K562 (cell line): ENCODE data around the gene AIMP2. TPM values are rescaled to one million over a fixed set of nuclear protein-coding genes. Genes with fewer than 3 reads are reported as not detected.

ENCODE experiments used
- BRD4 ChIP-seq: fragments of 200-600 bp; sonication (generic); IDR thresholded peaks from 2 replicates; pipeline ENCODE4 v1.6.1; 2017; ENCODE audit warnings: inconsistent platforms
- CREB1 ChIP-seq, 2 experiments: sonication (generic) in 1 of 2; formaldehyde crosslinking in 1 of 2; IDR thresholded peaks; 2 replicates each; pipeline versions ENCODE4 v1.6.1 to v1.8.0; 2012 to 2022; ENCODE audit warnings: inconsistent platforms in 1 of 2, mild to moderate bottlenecking in 1 of 2, missing genetic modification reagents in 1 of 2, moderate library complexity in 1 of 2
- GATAD2B ChIP-seq: fragments of 450-650 bp; IDR thresholded peaks from 2 replicates; pipeline ENCODE4 v1.6.1; 2017; ENCODE audit warnings: mild to moderate bottlenecking, borderline replicate concordance
- RAD21 ChIP-seq, 2 experiments: fragments of 250-450 bp in 1 of 2; fragments of 450-650 bp in 1 of 2; sonication (Bioruptor Pico) in 1 of 2; formaldehyde crosslinking in 1 of 2; IDR thresholded peaks in 1 of 2; conservative IDR thresholded peaks in 1 of 2; 2 replicates each; pipeline versions ENCODE4 v1.4.0 to v1.8.0; 2020 to 2022; ENCODE audit warnings: mild to moderate bottlenecking in 2 of 2, moderate library complexity in 1 of 2
- SNIP1 ChIP-seq: fragments of 450-650 bp; IDR thresholded peaks from 2 replicates; pipeline ENCODE4 v1.7.1; 2017; ENCODE audit warnings: low read depth, mild to moderate bottlenecking
- ZNF551 ChIP-seq: fragments of 250-450 bp; sonication (Bioruptor Pico); IDR thresholded peaks from 2 replicates; pipeline ENCODE4 v1.5.0; 2021; ENCODE audit warnings: mild to moderate bottlenecking, moderate library complexity
- ZNF830 ChIP-seq: fragments of 250-450 bp; sonication (Bioruptor Pico); IDR thresholded peaks from 2 replicates; pipeline ENCODE4 v1.5.0; 2021; ENCODE audit warnings: mild to moderate bottlenecking
- ZSCAN29 ChIP-seq: fragments of 450-650 bp; IDR thresholded peaks from 2 replicates; pipeline ENCODE4 v1.6.1; 2017
- polyA plus RNA-seq, 8 experiments: library from polyadenylated mRNA; depleted of rRNA in 4 of 8; stranded (reverse) in 5 of 8; unstranded in 3 of 8; fragments of >200 nt; fragmentation: Nextera tagmentation in 2 of 8; fragmentation: Illumina TruSeq in 1 of 8; extraction: Ambion mirVana in 2 of 8; extraction: Trizol in 1 of 8; gene quantifications; 2 replicates each; pipeline versions ENCODE4 v1.2.1 to v1.2.3, GENCODE V29; 2011 to 2014; ENCODE audit warnings: inconsistent platforms in 1 of 8, missing spikeins in 1 of 8
- total RNA-seq, 7 experiments: library from RNA; depleted of rRNA in 6 of 7; stranded (reverse); fragments of >200 nt in 6 of 7; fragmentation: Illumina TruSeq in 2 of 7; extraction: Trizol in 2 of 7; gene quantifications; 2 replicates each; pipeline versions ENCODE4 v1.2.1 to v1.2.3, GENCODE V29; 2011 to 2021; ENCODE audit warnings: low replicate concordance in 1 of 7
- TF ChIP-seq, protein P1 (sequence below): sonication (generic); formaldehyde crosslinking; IDR thresholded peaks from 2 replicates; pipeline ENCODE4 v1.8.0; 2022; ENCODE audit warnings: mild to moderate bottlenecking, low read depth, missing genetic modification reagents
- TF ChIP-seq, protein P2 (sequence below): fragments of 450-650 bp; IDR thresholded peaks from 2 replicates; pipeline ENCODE4 v1.6.1; 2016
- TF ChIP-seq, protein P3 (sequence below): fragments of 250-450 bp; sonication (Bioruptor Pico); IDR thresholded peaks from 2 replicates; pipeline ENCODE4 v1.4.0; 2020; ENCODE audit warnings: mild to moderate bottlenecking, moderate library complexity
- TF ChIP-seq, protein P4 (sequence below), 2 experiments: fragments of 250-450 bp in 1 of 2; fragments of 450-650 bp in 1 of 2; sonication (Bioruptor Pico) in 1 of 2; IDR thresholded peaks; 2 replicates each; pipeline versions ENCODE4 v1.6.1 to v1.8.0; 2016 to 2021; ENCODE audit warnings: mild to moderate bottlenecking in 2 of 2, moderate library complexity in 2 of 2, missing compliant biosample characterization in 1 of 2, missing genetic modification characterization in 1 of 2
- TF ChIP-seq, protein P5 (sequence below): fragments of 450-650 bp; formaldehyde crosslinking; IDR thresholded peaks from 2 replicates; pipeline ENCODE4 v1.4.0; 2022; ENCODE audit warnings: missing genetic modification characterization
- TF ChIP-seq, protein P6 (sequence below): sonication (generic); formaldehyde crosslinking; IDR thresholded peaks from 2 replicates; pipeline ENCODE4 v1.8.0; 2023; ENCODE audit warnings: mild to moderate bottlenecking, missing genetic modification reagents

AIMP2 gene
- total and polyA plus RNA-seq, 9 of the 15 experiments (the other 6 are each of a cell fraction or from before 2014, with no cell fraction given) = 47.5 to 84.9 (median 63.5) TPM

DNA sequence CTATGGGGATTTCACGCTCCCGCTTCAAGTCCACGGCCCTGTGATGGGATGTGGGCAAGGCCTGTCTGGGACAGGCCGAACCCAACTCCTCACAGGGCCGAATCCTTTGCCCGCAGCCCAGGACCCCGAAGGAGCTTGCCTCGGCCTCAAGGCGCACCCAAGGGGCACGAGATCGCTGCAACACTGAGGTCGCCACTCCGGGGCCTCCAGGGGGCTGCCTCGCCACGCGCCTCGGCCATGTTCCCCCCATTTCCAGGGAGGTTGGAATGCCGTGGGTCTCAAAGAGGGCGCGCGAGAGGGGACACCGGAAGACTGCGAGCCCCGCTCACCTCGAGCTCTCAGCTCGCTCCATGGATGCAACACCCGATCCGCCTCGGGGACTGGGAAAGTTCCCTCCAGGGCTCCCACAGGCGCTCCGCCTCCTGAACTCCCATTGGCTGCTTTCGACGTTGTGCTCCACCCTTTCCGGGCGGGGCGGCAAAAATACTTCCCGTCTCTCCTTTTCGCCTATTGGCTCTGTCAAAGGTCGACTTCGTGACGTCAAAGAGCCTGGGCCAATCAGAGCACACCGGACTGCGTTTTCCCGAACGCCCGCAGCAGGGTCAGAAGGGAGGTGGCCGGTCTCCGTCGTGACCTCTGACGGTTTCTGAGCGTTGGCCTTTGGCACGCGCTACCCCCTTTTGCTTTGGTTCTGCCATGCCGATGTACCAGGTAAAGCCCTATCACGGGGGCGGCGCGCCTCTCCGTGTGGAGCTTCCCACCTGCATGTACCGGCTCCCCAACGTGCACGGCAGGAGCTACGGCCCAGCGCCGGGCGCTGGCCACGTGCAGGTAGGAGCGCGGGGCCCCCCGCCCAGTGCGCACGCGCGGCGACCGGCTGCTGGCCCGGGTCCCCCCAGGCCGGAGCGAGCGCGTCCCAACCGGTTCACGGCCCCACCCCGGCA, at the start of gene AIMP2, which contains the start of gene PMS2 (continued):
- TF ChIP-seq CREB1 (IDR thresholded peaks at IDR 0.05) (peak; percentile 81), CREB1 (CRISPR knock-in tag; IDR thresholded peaks at IDR 0.05) (peak; percentile 91), GATAD2B (peak; percentile 47; the same call in 1 of the 2 replicates), BRD4 (no peak), ZNF830 (CRISPR knock-in tag) (0 out of 2 replicates have a peak, but pooled peaks have one; percentile 60), ZSCAN29 (no peak), SNIP1 (peak; percentile 55; the same call in 1 of the 2 replicates), ZNF551 (CRISPR knock-in tag) (no peak), RAD21 (CRISPR knock-in tag; conservative IDR thresholded peaks at IDR 0.05 in 1 of 2, IDR thresholded peaks at IDR 0.05 in 1 of 2) (peak; percentile 27 to 29; a peak in 3 of 4 replicates)
- TF ChIP-seq, protein P1, sequence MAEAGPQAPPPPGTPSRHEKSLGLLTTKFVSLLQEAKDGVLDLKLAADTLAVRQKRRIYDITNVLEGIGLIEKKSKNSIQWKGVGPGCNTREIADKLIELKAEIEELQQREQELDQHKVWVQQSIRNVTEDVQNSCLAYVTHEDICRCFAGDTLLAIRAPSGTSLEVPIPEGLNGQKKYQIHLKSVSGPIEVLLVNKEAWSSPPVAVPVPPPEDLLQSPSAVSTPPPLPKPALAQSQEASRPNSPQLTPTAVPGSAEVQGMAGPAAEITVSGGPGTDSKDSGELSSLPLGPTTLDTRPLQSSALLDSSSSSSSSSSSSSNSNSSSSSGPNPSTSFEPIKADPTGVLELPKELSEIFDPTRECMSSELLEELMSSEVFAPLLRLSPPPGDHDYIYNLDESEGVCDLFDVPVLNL = peak; percentile 65; the same call in 1 of the 2 replicates
- TF ChIP-seq, protein P2, sequence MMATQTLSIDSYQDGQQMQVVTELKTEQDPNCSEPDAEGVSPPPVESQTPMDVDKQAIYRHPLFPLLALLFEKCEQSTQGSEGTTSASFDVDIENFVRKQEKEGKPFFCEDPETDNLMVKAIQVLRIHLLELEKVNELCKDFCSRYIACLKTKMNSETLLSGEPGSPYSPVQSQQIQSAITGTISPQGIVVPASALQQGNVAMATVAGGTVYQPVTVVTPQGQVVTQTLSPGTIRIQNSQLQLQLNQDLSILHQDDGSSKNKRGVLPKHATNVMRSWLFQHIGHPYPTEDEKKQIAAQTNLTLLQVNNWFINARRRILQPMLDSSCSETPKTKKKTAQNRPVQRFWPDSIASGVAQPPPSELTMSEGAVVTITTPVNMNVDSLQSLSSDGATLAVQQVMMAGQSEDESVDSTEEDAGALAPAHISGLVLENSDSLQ = peak; percentile 90
- TF ChIP-seq, protein P3, sequence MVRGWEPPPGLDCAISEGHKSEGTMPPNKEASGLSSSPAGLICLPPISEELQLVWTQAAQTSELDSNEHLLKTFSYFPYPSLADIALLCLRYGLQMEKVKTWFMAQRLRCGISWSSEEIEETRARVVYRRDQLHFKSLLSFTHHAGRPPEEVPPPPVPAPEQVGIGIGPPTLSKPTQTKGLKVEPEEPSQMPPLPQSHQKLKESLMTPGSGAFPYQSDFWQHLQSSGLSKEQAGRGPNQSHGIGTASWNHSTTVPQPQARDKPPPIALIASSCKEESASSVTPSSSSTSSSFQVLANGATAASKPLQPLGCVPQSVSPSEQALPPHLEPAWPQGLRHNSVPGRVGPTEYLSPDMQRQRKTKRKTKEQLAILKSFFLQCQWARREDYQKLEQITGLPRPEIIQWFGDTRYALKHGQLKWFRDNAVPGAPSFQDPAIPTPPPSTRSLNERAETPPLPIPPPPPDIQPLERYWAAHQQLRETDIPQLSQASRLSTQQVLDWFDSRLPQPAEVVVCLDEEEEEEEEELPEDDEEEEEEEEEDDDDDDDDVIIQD = peak; percentile 88
- TF ChIP-seq, protein P4, sequence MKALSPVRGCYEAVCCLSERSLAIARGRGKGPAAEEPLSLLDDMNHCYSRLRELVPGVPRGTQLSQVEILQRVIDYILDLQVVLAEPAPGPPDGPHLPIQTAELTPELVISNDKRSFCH (CRISPR knock-in tag; IDR thresholded peaks at IDR 0.05) = no peak
- TF ChIP-seq, protein P4 (tag; IDR thresholded peaks at IDR 0.05) = peak; percentile 94
- TF ChIP-seq, protein P5, sequence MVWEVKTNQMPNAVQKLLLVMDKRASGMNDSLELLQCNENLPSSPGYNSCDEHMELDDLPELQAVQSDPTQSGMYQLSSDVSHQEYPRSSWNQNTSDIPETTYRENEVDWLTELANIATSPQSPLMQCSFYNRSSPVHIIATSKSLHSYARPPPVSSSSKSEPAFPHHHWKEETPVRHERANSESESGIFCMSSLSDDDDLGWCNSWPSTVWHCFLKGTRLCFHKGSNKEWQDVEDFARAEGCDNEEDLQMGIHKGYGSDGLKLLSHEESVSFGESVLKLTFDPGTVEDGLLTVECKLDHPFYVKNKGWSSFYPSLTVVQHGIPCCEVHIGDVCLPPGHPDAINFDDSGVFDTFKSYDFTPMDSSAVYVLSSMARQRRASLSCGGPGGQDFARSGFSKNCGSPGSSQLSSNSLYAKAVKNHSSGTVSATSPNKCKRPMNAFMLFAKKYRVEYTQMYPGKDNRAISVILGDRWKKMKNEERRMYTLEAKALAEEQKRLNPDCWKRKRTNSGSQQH (CRISPR knock-in tag) = peak; percentile 65; the same call in 1 of the 2 replicates
- TF ChIP-seq, protein P6, sequence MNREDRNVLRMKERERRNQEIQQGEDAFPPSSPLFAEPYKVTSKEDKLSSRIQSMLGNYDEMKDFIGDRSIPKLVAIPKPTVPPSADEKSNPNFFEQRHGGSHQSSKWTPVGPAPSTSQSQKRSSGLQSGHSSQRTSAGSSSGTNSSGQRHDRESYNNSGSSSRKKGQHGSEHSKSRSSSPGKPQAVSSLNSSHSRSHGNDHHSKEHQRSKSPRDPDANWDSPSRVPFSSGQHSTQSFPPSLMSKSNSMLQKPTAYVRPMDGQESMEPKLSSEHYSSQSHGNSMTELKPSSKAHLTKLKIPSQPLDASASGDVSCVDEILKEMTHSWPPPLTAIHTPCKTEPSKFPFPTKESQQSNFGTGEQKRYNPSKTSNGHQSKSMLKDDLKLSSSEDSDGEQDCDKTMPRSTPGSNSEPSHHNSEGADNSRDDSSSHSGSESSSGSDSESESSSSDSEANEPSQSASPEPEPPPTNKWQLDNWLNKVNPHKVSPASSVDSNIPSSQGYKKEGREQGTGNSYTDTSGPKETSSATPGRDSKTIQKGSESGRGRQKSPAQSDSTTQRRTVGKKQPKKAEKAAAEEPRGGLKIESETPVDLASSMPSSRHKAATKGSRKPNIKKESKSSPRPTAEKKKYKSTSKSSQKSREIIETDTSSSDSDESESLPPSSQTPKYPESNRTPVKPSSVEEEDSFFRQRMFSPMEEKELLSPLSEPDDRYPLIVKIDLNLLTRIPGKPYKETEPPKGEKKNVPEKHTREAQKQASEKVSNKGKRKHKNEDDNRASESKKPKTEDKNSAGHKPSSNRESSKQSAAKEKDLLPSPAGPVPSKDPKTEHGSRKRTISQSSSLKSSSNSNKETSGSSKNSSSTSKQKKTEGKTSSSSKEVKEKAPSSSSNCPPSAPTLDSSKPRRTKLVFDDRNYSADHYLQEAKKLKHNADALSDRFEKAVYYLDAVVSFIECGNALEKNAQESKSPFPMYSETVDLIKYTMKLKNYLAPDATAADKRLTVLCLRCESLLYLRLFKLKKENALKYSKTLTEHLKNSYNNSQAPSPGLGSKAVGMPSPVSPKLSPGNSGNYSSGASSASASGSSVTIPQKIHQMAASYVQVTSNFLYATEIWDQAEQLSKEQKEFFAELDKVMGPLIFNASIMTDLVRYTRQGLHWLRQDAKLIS (CRISPR knock-in tag) = peak; percentile 95; the same call in 1 of the 2 replicates
